H54 (cell line): ENCODE data around the gene QDPR.
A peak's percentile ranks its signal among the peaks of the same experiment; 100 is the strongest.

Experiments used
- DNase-seq: peaks from one replicate; pipeline ENCODE4 v3.0.0; 2011; ENCODE audit warnings: low spot score, mixed read lengths; ENCODE audit not compliant: insufficient read length
- FAIRE-seq: peaks from 3 replicates; lab custom pipeline; 2011; peaks lifted over from hg19 to GRCh38; lab: Jason Lieb, UNC
- POLR2A ChIP-seq: IDR thresholded peaks from 2 replicates; pipeline ENCODE4 v1.6.1; 2011; ENCODE audit warnings: low read depth, mild to moderate bottlenecking, low read length

The QDPR gene

GRCh38 chr4:17511950-17512795, at the start of gene QDPR:
QDPR (minus strand) TSS chr4:17512090; CDS start chr4:17512054, 36 bp downstream.
- DNase-seq (peak; percentile 61), FAIRE-seq (no peak)
- TF ChIP-seq POLR2A, result peak; percentile 56

- FAIRE-seq, result no peak
- no peak for TF ChIP-seq POLR2A
- DNase-seq, result no peak
Observed at GRCh38 chr4:17561195-17561909, 49.5 kb upstream of the QDPR start.

- no peak for FAIRE-seq
- DNase-seq, result no peak
- TF ChIP-seq POLR2A, result no peak
Observed at GRCh38 chr4:17560065-17560673, 48.3 kb upstream of the QDPR start.

- no peak for DNase-seq
- TF ChIP-seq POLR2A, result no peak
- no peak for FAIRE-seq
Observed at GRCh38 chr4:17559709-17560048, 47.8 kb upstream of the QDPR start.

GRCh38 chr4:17558941-17559708, 47.2 kb upstream of the QDPR start:
- no peak for FAIRE-seq
- no peak for TF ChIP-seq POLR2A
- DNase-seq, result no peak

- no peak for TF ChIP-seq POLR2A
- DNase-seq (no peak), FAIRE-seq (no peak)
Observed at GRCh38 chr4:17557880-17558279, 46.0 kb upstream of the QDPR start.

- DNase-seq, result no peak
- no peak for FAIRE-seq
- no peak for TF ChIP-seq POLR2A
Observed at GRCh38 chr4:17556498-17556897, 44.6 kb upstream of the QDPR start.

GRCh38 chr4:17554568-17554967, 42.7 kb upstream of the QDPR start:
- FAIRE-seq, result no peak
- TF ChIP-seq POLR2A, result no peak
- no peak for DNase-seq

GRCh38 chr4:17552427-17552826, 40.5 kb upstream of the QDPR start:
- DNase-seq (no peak), FAIRE-seq (no peak)
- TF ChIP-seq POLR2A, result no peak

- TF ChIP-seq POLR2A, result no peak
- DNase-seq (no peak), FAIRE-seq (no peak)
Observed at GRCh38 chr4:17550549-17550948, 38.7 kb upstream of the QDPR start.

GRCh38 chr4:17546678-17547077, 34.8 kb upstream of the QDPR start:
- no peak for TF ChIP-seq POLR2A
- DNase-seq (no peak), FAIRE-seq (no peak)

- no peak for FAIRE-seq
- no peak for DNase-seq
- TF ChIP-seq POLR2A, result no peak
Observed at GRCh38 chr4:17546222-17546621, 34.3 kb upstream of the QDPR start.

- FAIRE-seq, result no peak
- DNase-seq, result no peak
- TF ChIP-seq POLR2A, result no peak
Observed at GRCh38 chr4:17545374-17546140, 33.7 kb upstream of the QDPR start.
